SK-N-MC (cell line): ENCODE measurements around the gene OOSP2.

Experiments
- DNase-seq: peaks from one replicate; pipeline ENCODE4 v3.0.0-alpha.2; 2011; ENCODE audit warnings: low read depth, low spot score
- H3K27ac ChIP-seq: fragments of 200-600 bp; sonication (generic); 2 replicates; pipeline ENCODE4 v1.5.1; 2016; ENCODE audit warnings: mixed run types
- H3K36me3 ChIP-seq: fragments of 200-600 bp; sonication (generic); 2 replicates; pipeline ENCODE4 v1.6.1; 2017; ENCODE audit warnings: antibody characterized with exemption, low read length, mixed read lengths; ENCODE audit not compliant: insufficient read depth
- H3K4me3 ChIP-seq: fragments of 200-600 bp; sonication (generic); 2 replicates; pipeline ENCODE4 v1.5.1; 2016
- H3K9ac ChIP-seq: fragments of 200-600 bp; sonication (generic); 2 replicates; pipeline ENCODE4 v1.8.0; 2017; ENCODE audit warnings: mixed run types, mixed read lengths; ENCODE audit not compliant: insufficient read length
- H3K9me3 ChIP-seq: fragments of 200-600 bp; sonication (generic); 2 replicates; pipeline ENCODE4 v1.6.1; 2017; ENCODE audit warnings: low read depth, mild to moderate bottlenecking, antibody characterized with exemption, low read length, moderate library complexity, mixed read lengths
- EZH2 ChIP-seq: fragments of 200-600 bp; sonication (generic); IDR thresholded peaks from one replicate; pipeline ENCODE4 v1.6.1; 2017; ENCODE audit warnings: antibody characterized with exemption
- FOXP2 ChIP-seq: optimal IDR thresholded peaks from 2 replicates; pipeline ENCODE3; 2011; ENCODE audit warnings: mild to moderate bottlenecking, moderate library complexity; ENCODE audit not compliant: insufficient read depth; ENCODE audit errors: extremely low read length, control extremely low read depth
- POLR2AphosphoS5 ChIP-seq: IDR thresholded peaks from 2 replicates; pipeline ENCODE4 v1.6.1; 2012; ENCODE audit warnings: mild to moderate bottlenecking, low read depth, low read length, borderline replicate concordance

Gene OOSP2

DNA sequence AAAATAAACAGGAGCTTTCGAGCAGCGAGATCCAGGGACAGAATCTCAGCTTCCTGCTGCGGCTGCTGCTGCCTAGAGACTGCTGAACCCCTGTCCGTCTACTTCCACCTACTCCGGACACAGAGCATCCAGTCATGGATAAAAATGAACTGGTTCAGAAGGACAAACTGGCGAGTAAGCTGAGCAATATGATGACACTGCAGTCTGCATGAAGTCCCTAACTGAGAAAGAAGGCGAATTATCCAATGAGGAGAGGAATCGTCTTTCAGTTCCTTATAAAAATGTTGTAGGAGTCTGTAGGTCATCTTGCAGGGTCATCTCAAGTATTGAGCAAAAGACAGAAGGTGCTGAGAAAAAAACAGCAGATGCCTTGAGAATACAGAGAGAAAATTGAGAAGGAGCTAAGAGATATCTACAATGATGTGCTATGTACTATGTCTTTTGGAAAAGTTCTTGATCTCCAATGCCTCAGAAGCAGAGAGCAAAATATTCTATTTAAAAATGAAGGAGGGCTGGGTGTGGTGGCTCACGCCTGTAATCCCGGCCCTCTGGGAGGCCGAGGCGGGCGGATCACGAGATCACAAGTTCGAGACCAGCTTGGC, 37.1 kb downstream of the OOSP2 start:
- H3K27ac ChIP-seq, result no peak overlapping the region
- TF ChIP-seq FOXP2 (no peak), POLR2AphosphoS5 (no peak), EZH2 (no peak)
- H3K9me3 ChIP-seq, result no peaks in the 10 kb centered on the region
- no peak overlapping the region for H3K9ac ChIP-seq
- no peaks in the 10 kb centered on the region for H3K36me3 ChIP-seq
- no peak overlapping the region for H3K4me3 ChIP-seq
- no peak for DNase-seq

GRCh38 chr11:60077981-60078380, 37.8 kb downstream of the OOSP2 start:
- Histone ChIP-seq H3K9ac (no peak overlapping the region), H3K4me3 (no peak overlapping the region), H3K27ac (no peak overlapping the region), H3K9me3 (no peaks in the 10 kb centered on the region), H3K36me3 (no peaks in the 10 kb centered on the region)
- DNase-seq, result no peak
- TF ChIP-seq EZH2 (no peak), POLR2AphosphoS5 (no peak), FOXP2 (no peak)

DNA sequence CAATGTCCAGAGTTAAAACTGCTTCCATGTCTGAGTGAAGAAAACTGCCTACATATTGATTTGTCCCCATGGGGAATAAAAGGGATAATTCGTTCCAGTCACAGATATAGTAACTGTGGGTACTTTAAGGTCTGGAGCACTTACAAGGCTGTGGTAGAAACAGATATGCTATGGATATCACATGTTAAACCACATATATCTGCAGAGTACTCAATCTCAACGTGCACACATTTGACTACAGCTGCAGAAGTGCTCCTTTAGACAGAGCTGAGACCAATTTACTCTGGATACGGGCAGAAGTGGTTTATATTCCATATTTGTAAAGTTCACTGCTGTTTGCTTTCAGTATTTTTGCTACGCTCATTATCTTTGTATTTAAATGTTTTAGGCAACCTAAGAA, 38.5 kb downstream of the OOSP2 start:
- Histone ChIP-seq H3K4me3 (no peak overlapping the region), H3K27ac (no peak overlapping the region), H3K9ac (no peak overlapping the region), H3K36me3 (no peaks in the 10 kb centered on the region), H3K9me3 (no peaks in the 10 kb centered on the region)
- no peak for DNase-seq
- TF ChIP-seq EZH2, result no peak
- TF ChIP-seq POLR2AphosphoS5, result no peak
- no peak for TF ChIP-seq FOXP2

- H3K27ac ChIP-seq, result no peak overlapping the region
- DNase-seq, result no peak
- no peaks in the 10 kb centered on the region for H3K36me3 ChIP-seq
- H3K4me3 ChIP-seq, result no peak overlapping the region
- H3K9ac ChIP-seq, result no peak overlapping the region
- H3K9me3 ChIP-seq, result no peaks in the 10 kb centered on the region
- TF ChIP-seq POLR2AphosphoS5, result no peak
- no peak for TF ChIP-seq EZH2
- no peak for TF ChIP-seq FOXP2
Measured at GRCh38 chr11:60080535-60080934, 40.3 kb downstream of the OOSP2 start.

DNA sequence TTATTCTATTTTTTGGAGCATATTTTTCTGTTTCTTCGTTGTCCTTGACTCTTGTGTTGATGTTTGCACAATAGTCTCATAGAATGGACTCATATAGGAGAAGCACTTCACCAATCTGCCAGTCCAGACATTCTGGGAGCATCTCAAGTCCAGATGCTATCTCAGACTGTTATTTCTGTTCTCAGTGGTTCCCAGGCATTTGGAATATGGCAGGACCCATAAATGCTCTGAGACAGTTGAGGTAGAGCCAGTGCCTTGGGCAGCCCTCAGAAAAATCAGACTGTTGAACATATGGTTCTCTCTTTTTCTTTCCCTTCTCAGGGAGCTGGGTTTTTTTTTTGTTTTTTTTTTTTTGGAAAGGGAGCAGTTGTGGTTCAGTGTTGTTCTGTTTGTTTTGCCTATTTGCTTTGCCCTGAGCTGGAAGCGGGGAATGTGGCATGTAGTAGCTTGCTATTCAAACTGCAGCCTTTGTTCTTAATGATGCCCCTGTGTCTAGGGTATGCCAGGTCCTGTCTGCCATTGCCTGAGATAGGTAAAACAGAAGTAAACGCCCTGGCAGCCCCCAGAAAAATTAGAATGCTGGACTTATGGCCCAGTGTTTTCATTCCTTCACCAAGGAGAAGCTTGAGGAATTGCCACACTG, 44.5 kb downstream of the OOSP2 start:
- no peak overlapping the region for H3K27ac ChIP-seq
- no peak for TF ChIP-seq FOXP2
- no peak for TF ChIP-seq EZH2
- no peak for TF ChIP-seq POLR2AphosphoS5
- H3K36me3 ChIP-seq, result no peaks in the 10 kb centered on the region
- DNase-seq, result no peak
- no peaks in the 10 kb centered on the region for H3K9me3 ChIP-seq
- H3K4me3 ChIP-seq, result no peak overlapping the region
- no peak overlapping the region for H3K9ac ChIP-seq

DNA sequence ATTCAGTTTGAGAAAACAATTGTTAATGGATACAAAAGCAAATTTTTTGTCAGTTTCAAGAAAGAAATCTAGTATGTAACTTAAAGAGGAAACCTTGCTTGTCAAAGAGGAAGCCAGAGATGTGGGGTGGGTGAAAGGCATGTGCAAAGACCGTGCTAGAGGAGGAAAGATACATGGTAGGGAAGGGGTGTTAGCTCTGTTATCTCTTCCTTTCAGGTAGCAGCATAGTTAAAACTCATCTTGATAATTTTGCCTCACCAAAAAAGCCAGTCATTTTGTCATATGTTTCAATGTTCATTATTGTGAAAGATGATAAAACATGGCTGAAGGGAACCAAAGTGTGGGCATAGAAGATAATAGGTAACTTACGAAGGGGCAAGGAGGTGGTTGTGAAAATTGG, 45.7 kb downstream of the OOSP2 start:
- Histone ChIP-seq H3K9ac (no peak overlapping the region), H3K9me3 (no peaks in the 10 kb centered on the region), H3K4me3 (no peak overlapping the region), H3K27ac (no peak overlapping the region), H3K36me3 (no peaks in the 10 kb centered on the region)
- no peak for DNase-seq
- TF ChIP-seq FOXP2, result no peak
- TF ChIP-seq EZH2, result no peak
- TF ChIP-seq POLR2AphosphoS5, result no peak

- no peak overlapping the region for H3K27ac ChIP-seq
- TF ChIP-seq POLR2AphosphoS5, result no peak
- TF ChIP-seq FOXP2, result no peak
- no peak for TF ChIP-seq EZH2
Measured at GRCh38 chr11:60087239-60087638, 47.0 kb downstream of the OOSP2 start.

DNA sequence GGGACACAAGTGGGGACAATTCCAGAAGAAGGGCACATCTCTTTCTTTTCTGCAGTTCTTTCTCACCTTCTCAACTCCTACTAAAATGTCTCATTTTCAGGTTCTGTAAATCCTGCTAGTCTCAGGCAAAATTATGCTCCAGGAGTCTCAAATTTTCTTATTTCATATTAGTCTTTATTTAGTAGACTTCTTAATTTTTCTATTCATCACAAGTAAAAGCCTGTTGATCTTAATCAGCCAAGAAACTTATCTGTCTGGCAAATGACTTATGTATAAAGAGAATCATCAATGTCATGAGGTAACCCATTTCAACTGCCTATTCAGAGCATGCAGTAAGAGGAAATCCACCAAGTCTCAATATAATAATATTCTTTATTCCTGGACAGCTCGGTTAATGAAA, 48.2 kb downstream of the OOSP2 start, which contains the start of gene MS4A2:
Gene MS4A2 (plus strand): TSS at position 301 of the 400 bp plus-strand sequence. CDS start 102 bp downstream, outside the sequence.
- no peak within 1 kb of the TSS for H3K4me3 ChIP-seq
- no peaks in the 10 kb centered on the region for H3K36me3 ChIP-seq
- TF ChIP-seq EZH2, result no peak
- no peak for TF ChIP-seq POLR2AphosphoS5
- TF ChIP-seq FOXP2, result no peak
- H3K27ac ChIP-seq, result no peak within 1 kb of the TSS
- no peak for DNase-seq
- no peak within 1 kb of the TSS for H3K9ac ChIP-seq
- no peaks in the 10 kb centered on the region for H3K9me3 ChIP-seq

More at GRCh38 chr11:60087239-60087638, 47.0 kb downstream of the OOSP2 start:
- no peak overlapping the region for H3K9ac ChIP-seq
- H3K9me3 ChIP-seq, result no peaks in the 10 kb centered on the region
- DNase-seq, result no peak
- no peaks in the 10 kb centered on the region for H3K36me3 ChIP-seq
- H3K4me3 ChIP-seq, result no peak overlapping the region
